SIG-M5 (cell line): ENCODE data around the gene CLEC16A.
"Not testable (repeated sequence)": the region's sequence is repeated elsewhere in the genome, so short reads cannot be mapped to it uniquely, and the experiment has no call there.

Source experiments
- DNase-seq: peaks from one replicate; lab custom pipeline; 2025; lab: John Stamatoyannopoulos, UW

Gene CLEC16A

GRCh38 chr16:11205065-11205699 lies 260.8 kb downstream of the CLEC16A start:
- no peak for DNase-seq

DNA sequence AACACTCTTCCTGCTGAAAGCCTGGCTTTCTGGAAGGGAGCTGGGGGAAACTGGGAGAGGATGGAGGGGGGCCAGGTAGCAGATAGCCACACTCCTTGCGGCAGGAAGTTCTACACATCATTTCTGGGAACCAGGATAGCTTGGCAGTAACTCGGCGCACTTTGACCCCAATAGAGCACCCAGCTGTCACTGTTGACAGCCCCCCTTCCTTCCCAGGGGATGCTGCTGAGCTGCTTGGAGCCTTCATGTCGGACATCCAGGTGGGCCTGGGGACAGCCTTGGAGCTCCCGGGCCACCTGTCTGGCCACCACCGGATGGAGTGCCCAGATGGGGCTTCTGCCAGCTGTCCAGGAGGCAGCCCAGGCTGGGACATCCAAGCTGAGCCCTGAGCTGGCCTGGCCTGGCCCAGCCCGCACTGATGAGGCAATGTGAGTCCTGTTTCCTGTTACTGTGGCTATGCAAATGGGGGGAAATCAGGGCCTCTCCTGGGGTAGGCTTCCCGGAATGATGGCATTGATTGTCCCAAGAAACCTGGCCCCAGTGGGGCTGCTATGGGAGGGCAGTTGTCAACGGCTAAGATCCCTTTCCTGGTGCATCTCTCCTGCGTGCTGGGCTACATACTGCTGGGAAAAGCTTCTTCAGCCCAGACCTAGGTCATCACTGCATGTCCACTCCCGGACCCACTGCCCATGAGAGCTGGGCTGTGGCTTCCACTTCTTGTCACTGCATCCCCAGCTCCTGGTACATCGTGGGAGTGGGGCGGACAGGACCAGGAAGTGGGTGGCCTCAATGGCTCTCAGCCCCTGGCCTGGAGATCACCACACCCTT lies 261.6 kb downstream of the CLEC16A start:
- no peak for DNase-seq

- no peak for DNase-seq
Observed at GRCh38 chr16:11207646-11208045, 263.3 kb downstream of the CLEC16A start.

GRCh38 chr16:11208916-11209665 lies 264.7 kb downstream of the CLEC16A start:
- no peak for DNase-seq

GRCh38 chr16:11210260-11210659 lies 265.9 kb downstream of the CLEC16A start:
- DNase-seq, result no peak

- no peak for DNase-seq
Observed at GRCh38 chr16:11211061-11211976, 267.0 kb downstream of the CLEC16A start.

DNA sequence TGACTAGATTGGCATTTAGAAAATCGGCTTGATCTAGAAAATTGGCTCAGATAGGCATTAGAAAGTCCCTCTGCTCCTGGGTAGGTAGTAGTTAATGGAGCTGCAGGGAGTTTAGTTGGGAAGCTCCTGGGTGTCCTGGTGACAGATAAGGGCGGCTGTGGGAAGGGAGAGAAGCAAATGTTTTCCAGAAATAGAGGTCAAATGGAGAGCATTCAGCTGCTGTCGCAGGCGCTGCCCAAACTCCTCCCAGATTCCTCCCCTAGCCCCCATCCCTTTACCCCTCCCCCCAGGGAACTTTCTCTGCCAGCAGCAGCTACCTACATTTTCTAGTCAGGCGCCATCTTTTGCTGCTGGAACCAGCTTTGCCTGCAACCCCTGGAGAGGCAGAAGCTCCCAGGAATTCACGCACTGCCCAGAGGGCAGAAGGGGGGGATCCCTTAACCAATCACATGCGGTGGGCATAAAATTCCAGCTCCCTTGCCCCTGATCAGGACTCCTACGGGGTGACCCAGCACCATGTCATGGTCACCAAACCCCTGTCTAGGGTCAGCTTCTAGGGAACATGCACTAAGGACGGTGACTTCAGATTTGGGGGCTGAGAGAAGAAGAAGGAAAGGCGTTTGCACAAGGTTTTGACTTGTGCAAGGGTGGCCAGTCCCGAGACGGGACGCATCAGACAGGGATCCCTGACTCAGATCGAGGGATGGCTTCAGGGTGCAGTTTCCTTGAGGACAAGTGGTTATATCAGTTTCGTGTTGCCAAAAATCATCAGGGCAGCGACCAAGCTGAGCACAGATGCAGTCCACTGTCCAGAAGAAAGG lies 267.8 kb downstream of the CLEC16A start:
- DNase-seq, result no peak

DNA sequence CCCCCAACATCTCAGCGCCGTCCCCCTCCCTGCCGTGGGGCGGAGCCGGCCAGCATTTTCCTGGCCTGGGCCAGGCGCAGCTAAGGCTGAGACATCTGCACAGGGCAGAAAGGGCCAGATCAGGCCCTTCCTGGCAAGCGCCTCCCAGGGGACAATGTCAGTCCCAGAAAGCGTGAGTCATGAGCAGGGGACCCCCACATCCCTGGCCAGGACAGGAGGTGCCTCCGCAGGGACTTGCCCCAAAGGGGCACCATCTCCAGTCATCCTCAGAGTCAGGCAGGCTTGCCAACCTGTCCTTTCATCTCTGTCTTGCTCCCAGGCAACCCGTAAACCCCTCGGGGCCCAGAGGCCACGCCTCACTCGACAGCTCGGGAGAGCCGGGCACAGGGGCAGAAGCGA lies 268.4 kb downstream of the CLEC16A start:
- DNase-seq, result no peak

- DNase-seq, result no peak
Observed at GRCh38 chr16:11213373-11213772, 269.0 kb downstream of the CLEC16A start.

DNA sequence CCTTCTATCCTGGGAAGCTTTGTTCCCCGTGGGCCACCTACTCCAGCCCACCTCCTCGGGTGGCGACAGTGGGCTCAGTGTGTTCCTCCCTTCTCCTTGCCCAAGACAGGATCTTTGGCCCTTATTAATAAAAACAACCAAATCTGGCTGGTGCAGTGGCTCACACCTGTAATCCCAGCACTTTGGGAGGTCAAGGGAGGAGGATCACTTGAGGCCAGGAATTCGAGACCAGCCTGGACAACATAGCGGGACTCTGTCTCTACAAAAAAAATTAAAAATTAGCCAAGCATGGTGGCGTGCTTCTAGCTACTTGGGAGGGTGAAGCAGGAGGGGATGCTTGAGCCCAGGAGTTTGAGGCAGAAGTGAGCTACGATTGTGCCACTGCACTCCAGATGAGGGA lies 269.4 kb downstream of the CLEC16A start:
- no peak for DNase-seq

DNA sequence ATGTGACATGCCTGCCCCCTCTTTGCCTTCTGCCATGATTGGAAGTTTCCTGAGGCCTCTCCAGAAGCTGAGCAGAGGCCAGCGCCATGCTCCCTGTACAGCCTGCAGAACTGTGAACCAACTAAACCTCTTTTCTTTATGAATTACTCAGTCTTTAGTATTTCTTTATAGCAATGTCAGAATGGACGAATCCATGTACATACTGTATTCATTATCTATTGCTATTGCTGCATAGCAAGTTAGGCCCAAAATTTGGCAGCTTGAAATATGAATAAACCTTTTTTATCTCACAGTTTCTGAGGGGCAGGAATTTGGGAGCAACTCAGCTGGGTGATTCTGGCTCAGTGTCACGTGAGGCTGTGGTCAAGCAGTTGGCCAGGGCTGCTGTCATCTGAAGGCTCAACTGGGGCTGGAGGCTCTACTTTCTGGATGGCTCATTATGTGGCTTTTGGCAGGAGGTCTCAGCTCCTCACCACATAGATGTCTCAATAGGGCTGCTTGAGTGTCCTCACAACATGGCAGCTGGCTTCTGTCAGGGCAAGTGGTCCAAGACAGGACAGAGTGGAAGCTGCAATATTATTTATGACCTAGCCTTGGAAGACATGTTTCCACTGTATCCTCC lies 271.7 kb downstream of the CLEC16A start:
- DNase-seq, result no peak

DNA sequence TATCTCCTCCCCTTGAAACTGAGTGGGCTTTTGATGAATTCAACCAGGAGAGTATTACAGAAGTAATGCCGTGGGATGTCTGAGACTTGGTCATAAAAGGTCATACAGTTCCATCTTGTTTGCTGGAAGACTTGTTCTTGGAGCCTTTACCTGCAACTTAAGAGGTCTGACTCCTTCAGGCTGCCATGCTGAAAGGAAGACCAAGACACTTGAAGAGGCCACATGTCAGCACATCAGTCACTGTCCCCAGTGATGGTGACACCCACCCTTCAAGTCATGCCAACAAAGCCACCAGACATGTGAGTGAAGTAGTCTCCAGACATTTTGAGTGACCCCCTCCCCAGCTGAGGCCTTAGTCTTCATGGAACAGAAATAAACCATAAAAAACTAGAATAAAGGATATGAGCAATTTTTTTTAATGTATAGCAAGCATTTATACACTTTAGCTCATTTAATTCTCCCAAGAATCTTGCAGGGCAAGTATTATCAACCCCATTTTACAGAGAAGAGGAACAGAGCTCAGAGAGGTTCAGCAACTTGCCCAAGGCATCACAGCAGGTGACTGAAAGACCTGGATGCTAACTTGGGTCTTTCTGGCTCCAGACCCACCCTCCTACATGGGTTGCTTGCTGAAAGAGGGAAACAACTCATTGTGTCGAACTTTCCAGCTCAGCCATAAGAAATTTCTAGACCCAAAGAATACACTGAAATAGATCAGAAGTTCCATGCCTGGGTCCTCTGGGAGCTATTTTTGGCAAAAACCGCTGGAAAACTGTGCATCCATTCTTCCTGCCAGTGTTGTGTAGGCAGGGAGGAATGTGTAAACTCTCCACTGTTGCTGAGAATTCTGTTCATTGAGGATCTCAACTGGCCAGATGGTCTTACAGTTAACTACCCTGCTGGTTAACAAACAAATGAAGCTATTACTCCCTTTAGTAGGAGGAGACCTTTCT lies 273.6 kb downstream of the CLEC16A start:
- DNase-seq, result no peak

GRCh38 chr16:11218604-11218962 lies 274.2 kb downstream of the CLEC16A start:
- DNase-seq, result no peak

GRCh38 chr16:11219178-11219577 lies 274.8 kb downstream of the CLEC16A start:
- DNase-seq, result no peak

DNA sequence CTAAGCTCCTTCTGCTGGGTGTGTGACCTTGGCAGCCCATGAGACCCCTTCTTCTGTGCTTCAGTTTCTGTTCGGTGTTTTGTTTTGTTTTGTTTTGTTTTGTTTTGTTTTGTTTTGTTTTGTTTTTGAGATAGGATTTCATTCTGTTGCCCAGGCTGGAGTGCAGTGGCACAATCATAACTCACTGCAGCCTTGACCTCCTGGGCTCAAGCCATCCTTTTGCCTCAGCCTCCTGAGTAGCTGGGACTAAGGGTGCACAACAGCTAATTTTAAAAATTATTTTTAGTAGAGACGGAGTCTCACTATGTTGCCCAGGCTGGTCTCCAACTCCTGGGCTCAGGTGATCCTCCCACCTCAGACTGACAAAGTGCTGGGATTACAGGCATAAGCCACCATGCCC lies 276.1 kb downstream of the CLEC16A start:
- DNase-seq, result not testable (repeated sequence)

- DNase-seq, result no peak
Observed at GRCh38 chr16:11224096-11224893, 279.9 kb downstream of the CLEC16A start.

- DNase-seq, result no peak
Observed at GRCh38 chr16:11224894-11225676, 280.7 kb downstream of the CLEC16A start.
